ENCODE data around the gene BTBD16.

GRCh38 chr10:122290833-122291532 lies 19.9 kb downstream of the BTBD16 start:
- no peak for TF ChIP-seq POLR2A (IDR thresholded peaks at IDR 0.05)
- TF ChIP-seq, protein P1, sequence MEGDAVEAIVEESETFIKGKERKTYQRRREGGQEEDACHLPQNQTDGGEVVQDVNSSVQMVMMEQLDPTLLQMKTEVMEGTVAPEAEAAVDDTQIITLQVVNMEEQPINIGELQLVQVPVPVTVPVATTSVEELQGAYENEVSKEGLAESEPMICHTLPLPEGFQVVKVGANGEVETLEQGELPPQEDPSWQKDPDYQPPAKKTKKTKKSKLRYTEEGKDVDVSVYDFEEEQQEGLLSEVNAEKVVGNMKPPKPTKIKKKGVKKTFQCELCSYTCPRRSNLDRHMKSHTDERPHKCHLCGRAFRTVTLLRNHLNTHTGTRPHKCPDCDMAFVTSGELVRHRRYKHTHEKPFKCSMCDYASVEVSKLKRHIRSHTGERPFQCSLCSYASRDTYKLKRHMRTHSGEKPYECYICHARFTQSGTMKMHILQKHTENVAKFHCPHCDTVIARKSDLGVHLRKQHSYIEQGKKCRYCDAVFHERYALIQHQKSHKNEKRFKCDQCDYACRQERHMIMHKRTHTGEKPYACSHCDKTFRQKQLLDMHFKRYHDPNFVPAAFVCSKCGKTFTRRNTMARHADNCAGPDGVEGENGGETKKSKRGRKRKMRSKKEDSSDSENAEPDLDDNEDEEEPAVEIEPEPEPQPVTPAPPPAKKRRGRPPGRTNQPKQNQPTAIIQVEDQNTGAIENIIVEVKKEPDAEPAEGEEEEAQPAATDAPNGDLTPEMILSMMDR (IDR thresholded peaks at IDR 0.05): no peak
- TF ChIP-seq POLR2AphosphoS5 (IDR thresholded peaks at IDR 0.05): no peak
